Measurements from ENCODE around the gene RAB21.
A peak's percentile ranks its signal among the peaks of the same experiment; 100 is the strongest.

Gene RAB21

GRCh38 chr12:71754461-71755145 lies at the start of gene RAB21:
Gene RAB21 (plus strand): TSS chr12:71754863. CDS start chr12:71755130, 267 bp downstream.
- DNase-seq (ENCODE audit: low read depth in 2 of 2) = peak; percentile 96 to 99

GRCh38 chr12:71704920-71705319 lies 49.7 kb upstream of the RAB21 start:
- no peak for DNase-seq (ENCODE audit: low read depth in 2 of 2)

GRCh38 chr12:71708658-71709057 lies 46.0 kb upstream of the RAB21 start:
- DNase-seq (ENCODE audit: low read depth in 2 of 2) = no peak

GRCh38 chr12:71710276-71711125 lies 44.2 kb upstream of the RAB21 start:
- DNase-seq (ENCODE audit: low read depth in 2 of 2) = no peak

GRCh38 chr12:71718611-71719010 lies 36.1 kb upstream of the RAB21 start:
- DNase-seq (ENCODE audit: low read depth in 2 of 2) = no peak

- no peak for DNase-seq (ENCODE audit: low read depth in 2 of 2)
Observed at GRCh38 chr12:71719647-71720370, 34.9 kb upstream of the RAB21 start.

GRCh38 chr12:71721783-71722505 lies 32.7 kb upstream of the RAB21 start:
- no peak for DNase-seq (ENCODE audit: low read depth in 2 of 2)

GRCh38 chr12:71725011-71725410 lies 29.7 kb upstream of the RAB21 start:
- no peak for DNase-seq (ENCODE audit: low read depth in 2 of 2)

GRCh38 chr12:71726548-71726947 lies 28.1 kb upstream of the RAB21 start:
- DNase-seq (ENCODE audit: low read depth in 2 of 2) = no peak

- DNase-seq (ENCODE audit: low read depth in 2 of 2) = no peak
Observed at GRCh38 chr12:71727958-71728357, 26.7 kb upstream of the RAB21 start.

GRCh38 chr12:71730936-71731335 lies 23.7 kb upstream of the RAB21 start:
- no peak for DNase-seq (ENCODE audit: low read depth in 2 of 2)

- no peak for DNase-seq (ENCODE audit: low read depth in 2 of 2)
Observed at GRCh38 chr12:71731439-71732356, 23.0 kb upstream of the RAB21 start.

- DNase-seq (ENCODE audit: low read depth in 2 of 2) = no peak
Observed at GRCh38 chr12:71732357-71732712, 22.3 kb upstream of the RAB21 start.

- DNase-seq (ENCODE audit: low read depth in 2 of 2) = no peak
Observed at GRCh38 chr12:71737197-71737596, 17.5 kb upstream of the RAB21 start.

GRCh38 chr12:71742998-71743397 lies 11.7 kb upstream of the RAB21 start:
- DNase-seq (ENCODE audit: low read depth in 2 of 2) = no peak

GRCh38 chr12:71744522-71745300 lies 10.0 kb upstream of the RAB21 start:
- DNase-seq (ENCODE audit: low read depth in 2 of 2) = no peak

GRCh38 chr12:71746974-71747611 lies 7.6 kb upstream of the RAB21 start:
- DNase-seq (ENCODE audit: low read depth in 2 of 2) = peak in 1 of 2 donors; percentile 45

- DNase-seq (ENCODE audit: low read depth in 2 of 2) = no peak
Observed at GRCh38 chr12:71748081-71748850, 6.4 kb upstream of the RAB21 start.

- DNase-seq (ENCODE audit: low read depth in 2 of 2) = no peak
Observed at GRCh38 chr12:71749666-71750065, 5.0 kb upstream of the RAB21 start.

Data from stimulated activated CD4-positive, alpha-beta T cell treated with anti-CD3 and anti-CD28 coated beads, Interleukin-1b, Interleukin-23, amount 100 ng/mL, for 4 hours (primary cell).